ENCODE data around the gene TCTN3. TPM values are rescaled to one million over a fixed set of nuclear protein-coding genes. Genes with fewer than 3 reads are reported as not detected.
"Not testable (repeated sequence)": the region's sequence is repeated elsewhere in the genome, so short reads cannot be mapped to it uniquely, and the experiment has no call there.

Gene TCTN3
- total RNA-seq, 1 donor from 2014 or later = 12.8 TPM

- DNase-seq (ENCODE audit: low spot score) = no peak
Observed at GRCh38 chr10:95691281-95691680, 2.4 kb downstream of the TCTN3 start.

GRCh38 chr10:95688648-95689047, 5.1 kb downstream of the TCTN3 start:
- no peak for DNase-seq (ENCODE audit: low spot score)

DNA sequence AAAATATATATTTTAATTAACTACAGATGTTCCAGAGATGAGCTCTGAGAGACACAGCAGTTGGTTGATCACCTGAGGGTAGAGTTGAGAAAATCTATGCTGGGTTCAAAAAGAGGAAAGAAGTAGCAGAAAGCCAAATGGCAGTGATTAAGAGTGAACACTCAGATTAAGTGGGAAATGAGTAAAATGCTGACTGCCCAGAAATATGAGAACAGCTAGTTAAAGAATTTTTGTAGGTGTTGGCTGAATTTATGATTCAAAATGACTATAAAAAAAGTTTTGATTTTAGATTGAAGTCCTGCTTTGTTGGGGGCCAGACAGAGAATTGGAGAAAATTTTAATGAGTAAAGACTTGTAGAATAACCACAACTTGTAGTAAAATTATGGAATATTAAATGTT, 9.8 kb downstream of the TCTN3 start:
- DNase-seq (ENCODE audit: low spot score) = no peak

DNA sequence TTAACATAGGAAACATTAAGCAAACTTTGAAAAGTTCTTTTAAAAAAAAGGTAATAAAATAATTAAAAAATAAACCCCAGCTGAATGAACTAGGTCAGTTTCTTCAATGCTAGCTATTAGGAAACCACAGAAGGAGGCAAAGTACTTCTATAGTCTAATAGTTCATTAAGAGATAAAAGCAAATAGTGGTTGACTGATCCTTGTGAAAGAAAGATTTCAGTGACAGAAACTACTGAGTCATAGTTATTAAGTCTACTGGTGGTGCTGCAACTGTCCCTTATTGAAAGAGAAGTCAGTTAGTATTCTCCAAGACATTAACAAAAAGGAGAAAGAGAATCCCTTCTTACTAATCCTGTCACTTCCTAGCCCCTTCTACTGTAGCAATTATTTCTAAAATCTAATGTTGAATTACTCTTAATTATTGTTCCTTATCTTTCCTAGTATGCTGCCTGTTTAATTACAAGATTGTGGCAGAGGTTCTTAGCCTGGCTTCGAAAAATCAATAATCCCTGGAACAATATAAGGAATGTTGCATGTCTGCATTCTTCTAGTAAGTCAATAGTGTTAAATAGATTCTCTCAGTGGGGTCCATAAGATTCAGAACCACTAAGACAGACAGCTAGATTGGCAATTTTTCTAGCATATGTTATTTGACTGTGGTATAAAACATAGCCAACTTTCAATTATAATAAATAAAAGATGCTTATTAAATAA, 18.2 kb downstream of the TCTN3 start:
- no peak for DNase-seq (ENCODE audit: low spot score)

GRCh38 chr10:95674643-95675042, 19.1 kb downstream of the TCTN3 start:
- DNase-seq (ENCODE audit: low spot score) = no peak

- DNase-seq (ENCODE audit: low spot score) = not testable (repeated sequence)
Observed at GRCh38 chr10:95672641-95673040, 21.1 kb downstream of the TCTN3 start.

GRCh38 chr10:95664543-95664942, 29.2 kb downstream of the TCTN3 start:
- DNase-seq (ENCODE audit: low spot score) = no peak

DNA sequence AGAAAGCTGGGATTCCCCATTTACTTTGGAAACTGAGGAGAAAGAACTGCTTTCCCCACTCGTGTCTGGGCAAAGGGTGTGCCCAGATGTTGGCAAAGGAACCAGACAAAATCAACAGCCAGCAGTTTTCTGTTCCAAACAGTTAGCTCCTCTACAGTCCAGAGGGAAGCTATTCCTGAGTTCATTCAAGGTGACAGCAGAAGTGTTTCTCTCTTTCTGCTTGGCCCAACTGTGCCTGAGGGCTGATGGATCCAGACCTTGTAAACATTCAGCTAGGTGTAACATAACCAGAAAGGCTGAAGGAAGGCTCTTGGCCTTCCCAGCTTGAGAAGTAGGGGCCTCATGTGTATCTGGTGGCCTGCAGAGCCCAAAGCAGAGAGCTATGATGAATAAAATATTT, 30.2 kb downstream of the TCTN3 start:
- no peak for DNase-seq (ENCODE audit: low spot score)

GRCh38 chr10:95661818-95662217, 31.9 kb downstream of the TCTN3 start:
- DNase-seq (ENCODE audit: low spot score) = no peak

DNA sequence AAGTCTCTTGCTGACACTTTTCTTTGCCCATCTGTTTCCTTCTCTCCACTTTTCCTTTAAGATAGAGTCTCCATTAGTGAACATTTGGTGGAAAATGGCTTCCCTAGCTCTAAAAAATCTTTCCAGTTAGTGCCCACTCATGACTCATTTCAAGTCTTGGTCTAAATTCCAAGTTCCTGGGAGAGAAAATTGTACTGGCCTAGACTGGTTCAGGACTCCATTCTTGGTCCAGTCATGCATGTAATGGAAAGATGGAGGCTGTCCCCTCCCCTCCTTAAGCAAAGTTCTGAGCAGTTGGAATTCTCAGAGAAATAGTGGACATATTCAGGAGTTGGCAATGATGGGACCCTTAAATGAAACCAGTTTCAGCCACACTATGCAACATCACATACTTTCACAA, 33.4 kb downstream of the TCTN3 start:
- no peak for DNase-seq (ENCODE audit: low spot score)

DNA sequence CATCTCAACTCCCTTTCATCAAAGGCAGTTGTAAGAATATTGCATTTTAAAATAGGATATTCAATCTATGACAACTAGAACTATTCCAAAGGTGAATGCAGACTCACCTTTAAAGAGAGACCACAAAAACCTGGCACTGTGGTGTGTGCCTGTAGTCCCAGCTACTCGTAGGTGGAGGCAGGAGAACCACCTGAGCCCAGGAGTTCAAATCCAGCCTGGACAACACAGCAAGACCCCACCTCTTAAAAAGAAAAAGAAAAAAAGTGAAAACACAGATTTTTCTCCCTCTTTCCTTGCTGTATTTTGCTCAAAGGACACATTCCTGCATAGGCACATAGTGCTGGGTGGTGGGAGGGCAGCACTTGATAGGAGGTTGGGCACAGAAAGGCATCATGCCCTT, 36.5 kb downstream of the TCTN3 start:
- no peak for DNase-seq (ENCODE audit: low spot score)

- peak; percentile 97 for DNase-seq (ENCODE audit: low spot score)
Observed at GRCh38 chr10:95656291-95657164, 37.2 kb downstream of the TCTN3 start, which contains the start of gene ALDH18A1. TSS of gene ALDH18A1 (minus strand) at chr10:95656711. CDS start at chr10:95653377, 3,334 bp downstream.

DNA sequence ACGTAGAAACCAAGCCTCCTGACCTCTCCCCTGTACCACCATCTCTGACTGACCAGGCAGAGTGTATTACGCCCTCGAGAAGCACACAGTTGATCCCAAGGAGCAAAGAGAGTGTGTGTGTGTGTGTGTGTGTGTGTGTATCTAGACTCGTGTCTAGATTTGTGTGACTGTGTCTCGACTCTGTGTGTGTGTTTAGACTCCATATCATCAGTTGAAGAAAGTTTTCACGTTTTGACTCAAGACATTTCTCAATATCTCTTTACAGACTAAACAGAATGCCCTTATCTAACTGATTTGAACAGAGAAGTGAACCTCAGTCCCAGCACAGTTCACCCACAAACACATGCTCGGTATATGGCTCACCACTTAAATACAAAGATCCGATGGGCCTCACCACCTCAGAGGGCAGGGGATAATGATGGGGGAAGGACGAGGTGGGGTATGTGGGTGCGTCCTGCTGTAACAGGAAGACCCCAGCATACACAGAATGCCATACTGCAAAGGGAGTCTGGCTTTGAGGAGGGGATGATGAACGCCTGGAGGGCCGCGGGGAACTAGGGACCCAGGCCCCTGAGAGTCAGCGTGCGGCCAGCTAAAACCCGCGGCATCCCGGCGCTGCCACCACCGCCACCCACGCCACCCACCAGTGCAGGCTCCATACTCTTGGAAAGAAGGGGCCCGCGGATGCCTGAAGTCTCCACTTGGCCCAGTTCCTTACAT, 38.0 kb downstream of the TCTN3 start:
- DNase-seq (ENCODE audit: low spot score) = peak; percentile 19

DNA sequence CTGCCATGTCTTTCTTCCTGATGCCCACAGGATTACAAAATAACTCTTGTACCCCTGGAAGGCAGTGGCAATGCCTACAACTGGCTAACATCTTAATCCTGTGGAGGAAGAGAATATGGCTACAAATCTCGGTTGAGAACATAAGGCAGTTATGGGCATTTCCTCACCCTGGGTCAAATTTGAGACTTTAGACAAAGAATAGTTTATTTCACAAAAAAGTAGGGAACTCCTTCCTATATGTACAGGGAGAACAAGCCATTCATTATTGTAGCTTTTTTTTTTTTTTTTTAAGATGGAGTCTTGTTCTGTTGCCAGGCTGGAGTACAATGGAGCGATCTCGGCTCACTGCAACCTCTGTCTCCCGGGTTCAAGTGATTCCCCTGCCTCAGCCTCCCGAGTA, 39.8 kb downstream of the TCTN3 start:
- DNase-seq (ENCODE audit: low spot score) = no peak

- DNase-seq (ENCODE audit: low spot score) = no peak
Observed at GRCh38 chr10:95651346-95652060, 42.2 kb downstream of the TCTN3 start.

- DNase-seq (ENCODE audit: low spot score) = no peak
Observed at GRCh38 chr10:95650232-95650631, 43.5 kb downstream of the TCTN3 start.

GRCh38 chr10:95648138-95648537, 45.6 kb downstream of the TCTN3 start:
- DNase-seq (ENCODE audit: low spot score) = no peak

- no peak for DNase-seq (ENCODE audit: low spot score)
Observed at GRCh38 chr10:95646160-95646559, 47.6 kb downstream of the TCTN3 start.

- no peak for DNase-seq (ENCODE audit: low spot score)
Observed at GRCh38 chr10:95644901-95645300, 48.8 kb downstream of the TCTN3 start.

GRCh38 chr10:95640891-95641315, 52.8 kb downstream of the TCTN3 start:
- no peak for DNase-seq (ENCODE audit: low spot score)

DNA sequence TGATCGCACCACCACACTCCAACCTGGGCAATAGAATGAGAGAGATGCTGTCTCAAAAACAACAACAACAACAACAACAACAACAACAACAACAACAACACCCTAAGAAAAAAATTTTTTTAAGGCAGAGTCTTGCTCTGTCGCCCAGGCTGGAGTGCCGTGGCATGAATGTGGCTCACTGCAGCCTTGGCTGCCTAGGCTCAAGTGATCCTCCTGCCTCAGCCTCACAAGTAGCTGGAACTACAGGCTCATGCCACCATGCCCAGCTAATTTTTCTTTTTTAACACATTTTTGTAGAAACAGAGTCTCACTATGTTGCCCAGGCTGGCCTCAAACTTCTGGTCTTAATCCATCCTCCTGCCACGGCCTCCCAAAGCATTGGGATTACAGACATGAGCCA, 55.8 kb downstream of the TCTN3 start:
- DNase-seq (ENCODE audit: low spot score) = no peak

DNA sequence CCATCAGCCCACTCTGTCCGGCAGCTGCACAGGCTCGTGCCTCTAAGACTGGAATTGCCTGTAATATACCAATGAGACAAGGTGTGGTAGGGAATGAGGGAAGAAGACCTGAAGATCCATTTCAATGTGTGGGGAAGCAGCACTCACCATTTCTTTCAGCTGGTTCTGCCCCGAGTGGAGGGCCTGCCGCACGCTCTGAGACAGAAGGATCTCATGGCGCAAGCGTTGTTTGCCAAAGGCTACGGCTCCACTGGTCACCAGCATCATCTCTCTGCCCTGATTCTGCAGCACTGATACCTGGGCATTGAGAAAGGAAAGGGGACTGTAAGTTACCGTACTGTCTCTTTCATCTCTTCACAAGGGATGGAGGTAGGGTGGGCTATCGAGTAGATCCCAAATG, 56.6 kb downstream of the TCTN3 start:
- DNase-seq (ENCODE audit: low spot score) = no peak

All from umbilical cord (tissue), 2 donors.